H9 (cell line): ENCODE measurements around the gene DLK2. TPM values are rescaled to one million over a fixed set of nuclear protein-coding genes. Genes with fewer than 3 reads are reported as not detected.

Experiments used
- DNase-seq: peaks from one replicate; pipeline ENCODE4 v3.0.0-alpha.2; 2017
- H2AFZ ChIP-seq: one replicate; pipeline ENCODE4 v1.6.1; 2013; ENCODE audit warnings: mild to moderate bottlenecking, low read length, control low read depth, moderate library complexity
- H2AK5ac ChIP-seq: 2 replicates; pipeline ENCODE4 v1.6.1; 2013; ENCODE audit warnings: low read length, control low read depth, mixed read lengths; ENCODE audit not compliant: insufficient read length
- H2BK120ac ChIP-seq: one replicate; pipeline ENCODE4 v1.6.1; 2013; ENCODE audit warnings: low read depth, mild to moderate bottlenecking, low read length, control low read depth, inconsistent platforms; ENCODE audit not compliant: poor library complexity, severe bottlenecking
- H2BK12ac ChIP-seq: 2 replicates; pipeline ENCODE4 v1.6.1; 2013; ENCODE audit warnings: low read length, control low read depth, mixed read lengths, low read depth; ENCODE audit not compliant: insufficient read length
- H2BK15ac ChIP-seq: 2 replicates; pipeline ENCODE4 v1.6.1; 2013; ENCODE audit warnings: low read depth, low read length, control low read depth
- H2BK20ac ChIP-seq: one replicate; pipeline ENCODE4 v1.6.1; 2013; ENCODE audit warnings: low read depth, mild to moderate bottlenecking, low read length, control low read depth, inconsistent platforms; ENCODE audit not compliant: poor library complexity, severe bottlenecking
- H2BK5ac ChIP-seq: 2 replicates; pipeline ENCODE4 v1.6.1; 2013; ENCODE audit warnings: low read length, control low read depth, mixed read lengths; ENCODE audit not compliant: insufficient read length
- H3K14ac ChIP-seq: 2 replicates; pipeline ENCODE4 v1.6.1; 2013; ENCODE audit warnings: low read length, control low read depth; ENCODE audit not compliant: insufficient read depth
- H3K18ac ChIP-seq: 2 replicates; pipeline ENCODE4 v1.6.1; 2013; ENCODE audit warnings: low read depth, mild to moderate bottlenecking, mixed read lengths, low read length, control low read depth; ENCODE audit not compliant: insufficient read length
- H3K23ac ChIP-seq: 2 replicates; pipeline ENCODE4 v1.6.1; 2013; ENCODE audit warnings: low read length, control low read depth, mixed read lengths, low read depth; ENCODE audit not compliant: insufficient read length
- H3K23me2 ChIP-seq: 2 replicates; pipeline ENCODE4 v1.6.1; 2013; ENCODE audit warnings: low read depth, mild to moderate bottlenecking, mixed read lengths, low read length, control low read depth; ENCODE audit not compliant: insufficient read length, poor library complexity, severe bottlenecking
- H3K27ac ChIP-seq: 2 replicates; pipeline ENCODE4 v1.5.1; 2013; ENCODE audit warnings: low read length, control low read depth, mixed read lengths, low read depth; ENCODE audit not compliant: insufficient read length
- H3K27me3 ChIP-seq: 2 replicates; pipeline ENCODE4 v1.6.1; 2013; ENCODE audit warnings: low read length, control low read depth, inconsistent platforms; ENCODE audit not compliant: insufficient read depth
- H3K4ac ChIP-seq: 2 replicates; pipeline ENCODE4 v1.6.1; 2013; ENCODE audit warnings: low read depth, mild to moderate bottlenecking, control low read depth, inconsistent platforms, low read length, moderate library complexity
- H3K4me1 ChIP-seq: 2 replicates; pipeline ENCODE4 v1.6.1; 2013; ENCODE audit warnings: low read length, control low read depth, inconsistent platforms; ENCODE audit not compliant: insufficient read depth
- H3K4me2 ChIP-seq: 2 replicates; pipeline ENCODE4 v1.6.1; 2013; ENCODE audit warnings: low read length, control low read depth, mixed read lengths; ENCODE audit not compliant: insufficient read length, insufficient read depth
- H3K56ac ChIP-seq: 2 replicates; pipeline ENCODE4 v1.6.1; 2013; ENCODE audit warnings: low read depth, mild to moderate bottlenecking, mixed read lengths, low read length, control low read depth; ENCODE audit not compliant: insufficient read length
- H3K79me1 ChIP-seq: 2 replicates; pipeline ENCODE4 v1.6.1; 2013; ENCODE audit warnings: low read depth, mild to moderate bottlenecking, moderate library complexity, low read length, control low read depth, inconsistent platforms; ENCODE audit not compliant: insufficient read depth, poor library complexity, severe bottlenecking
- H3K79me2 ChIP-seq: 2 replicates; pipeline ENCODE4 v1.6.1; 2013; ENCODE audit warnings: low read length, control low read depth, inconsistent platforms; ENCODE audit not compliant: insufficient read depth
- H3K9ac ChIP-seq: 2 replicates; pipeline ENCODE4 v1.6.1; 2013; ENCODE audit warnings: low read length, control low read depth, mixed read lengths; ENCODE audit not compliant: insufficient read length; ENCODE audit errors: extremely low read depth
- H3K9me3 ChIP-seq: one replicate; pipeline ENCODE4 v1.6.1; 2013; ENCODE audit warnings: low read depth, low read length, inconsistent platforms; ENCODE audit not compliant: control insufficient read depth
- H3T11ph ChIP-seq: one replicate; pipeline ENCODE4 v1.6.1; 2013; ENCODE audit warnings: mild to moderate bottlenecking, low read length, control low read depth, inconsistent platforms
- H4K20me1 ChIP-seq: one replicate; pipeline ENCODE4 v1.6.1; 2013; ENCODE audit not compliant: control insufficient read depth, insufficient read length, insufficient read depth
- H4K5ac ChIP-seq: 2 replicates; pipeline ENCODE4 v1.6.1; 2013; ENCODE audit warnings: low read depth, mild to moderate bottlenecking, mixed read lengths, low read length, control low read depth; ENCODE audit not compliant: insufficient read length
- H4K8ac ChIP-seq: replicated peaks from 2 replicates; pipeline ENCODE4 v1.6.1; 2013; ENCODE audit warnings: low read length, control low read depth, mixed read lengths, low read depth; ENCODE audit not compliant: insufficient read length
- H4K91ac ChIP-seq: 2 replicates; pipeline ENCODE4 v1.6.1; 2013; ENCODE audit warnings: low read depth, mild to moderate bottlenecking, moderate library complexity, mixed read lengths, low read length, control low read depth; ENCODE audit not compliant: insufficient read length
- H3K27ac Mint-ChIP-seq, 3 experiments: 2 replicates in 2 of 3; 3 replicates in 1 of 3; pipeline ENCODE4 v1.8.0; 2020 to 2021; ENCODE audit warnings: mixed read lengths in 3 of 3, mild to moderate bottlenecking in 1 of 3, moderate library complexity in 1 of 3
- H3K27me3 Mint-ChIP-seq: 2 replicates; pipeline ENCODE4 v1.8.0; 2021; ENCODE audit warnings: low read depth, mild to moderate bottlenecking, moderate library complexity, mixed read lengths
- H3K36me3 Mint-ChIP-seq, 3 experiments: 2 replicates in 2 of 3; 3 replicates in 1 of 3; pipeline ENCODE4 v1.8.0; 2020 to 2021; ENCODE audit warnings: low read depth in 3 of 3, mixed read lengths in 3 of 3; ENCODE audit not compliant: insufficient read depth in 1 of 3
- H3K4me1 Mint-ChIP-seq, 2 experiments: 2 replicates each; pipeline ENCODE4 v1.8.0; 2020; ENCODE audit warnings: mixed read lengths in 2 of 2
- H3K4me3 Mint-ChIP-seq, 2 experiments: 2 replicates in 1 of 2; 3 replicates in 1 of 2; pipeline ENCODE4 v1.8.0; 2020 to 2021; ENCODE audit warnings: mild to moderate bottlenecking in 2 of 2, mixed read lengths in 2 of 2, moderate library complexity in 1 of 2
- H3K9me3 Mint-ChIP-seq, 2 experiments: 2 replicates in 1 of 2; 3 replicates in 1 of 2; pipeline ENCODE4 v1.8.0; 2020; ENCODE audit warnings: mild to moderate bottlenecking in 2 of 2, mixed read lengths in 2 of 2, moderate library complexity in 1 of 2
- CTCF ChIP-seq: fragments of 200-600 bp; sonication (generic); conservative IDR thresholded peaks from 3 replicates; pipeline ENCODE4 v1.8.0; 2021; ENCODE audit warnings: antibody characterized with exemption, mild to moderate bottlenecking
- WGBS: extraction: QIAGEN DNeasy Blood & Tissue Kit; methylation state at CpG from one replicate; pipeline ENCODE4 v1.1.7; 2013; ENCODE audit warnings: missing lambda C conversion rate, low lambda C conversion rate, mixed read lengths; ENCODE audit not compliant: insufficient read length; ENCODE audit errors: extremely low coverage; 5-methylcytosine and 5-hydroxymethylcytosine counted together
- total RNA-seq: library from RNA; stranded (reverse); gene quantifications from 2 replicates; pipeline ENCODE4 v1.2.1, GENCODE V29; 2021

DLK2 gene
- total RNA-seq, 1 experiment from 2014 or later = 0.96 TPM

- no peaks in the 10 kb centered on the region for H3K9me3 ChIP-seq
- no peak overlapping the region for H3T11ph ChIP-seq
- H2BK12ac ChIP-seq = no peak overlapping the region
- H3K4ac ChIP-seq = no peak overlapping the region
- Mint-ChIP-seq H3K9me3 (no peaks in the 10 kb centered on the region; a peak in 1 of 5 replicates), H3K27me3 (peaks cover 25% of the 10 kb centered on the region), H3K36me3 (peaks cover 0 to 41% (median 40%) of the 10 kb centered on the region in 3 experiments; a peak in 5 of 7 replicates), H3K4me3 (no peak overlapping the region), H3K4me1 (peaks cover 6 to 8% of the 10 kb centered on the region in 2 experiments), H3K27ac (no peak overlapping the region)
- H3K4me1 ChIP-seq = no peaks in the 10 kb centered on the region
- no peak overlapping the region for H4K8ac ChIP-seq
- H3K23me2 ChIP-seq = peaks cover 14% of the 10 kb centered on the region
- peaks cover 8% of the 10 kb centered on the region; the same call in 1 of the 2 replicates for H3K27me3 ChIP-seq
- no peak overlapping the region for H4K5ac ChIP-seq
- no peak overlapping the region for H3K9ac ChIP-seq
- no peak overlapping the region for H2BK20ac ChIP-seq
- DNase-seq = no peak
- no peak overlapping the region for H2AK5ac ChIP-seq
- H3K4me2 ChIP-seq = no peak overlapping the region
- H2BK15ac ChIP-seq = no peak overlapping the region
- no CpG with 5 or more reads among the region's 4 CpGs for WGBS
- H3K56ac ChIP-seq = no peak overlapping the region
- H3K18ac ChIP-seq = no peak overlapping the region
- no peak overlapping the region for H3K27ac ChIP-seq
- no peak for TF ChIP-seq CTCF
- no peaks in the 10 kb centered on the region for H3K79me1 ChIP-seq
- H3K14ac ChIP-seq = no peak overlapping the region
- no peak overlapping the region for H2BK5ac ChIP-seq
- no peaks in the 10 kb centered on the region for H3K79me2 ChIP-seq
- no peak overlapping the region for H2BK120ac ChIP-seq
- no peak overlapping the region for H4K91ac ChIP-seq
- H2AFZ ChIP-seq = no peak overlapping the region
- H3K23ac ChIP-seq = no peak overlapping the region
- H4K20me1 ChIP-seq = peaks cover 4% of the 10 kb centered on the region
Measured at GRCh38 chr6:43451348-43451747, 4.0 kb downstream of the DLK2 start.
